Lung (tissue), 12 donors: ENCODE results near the gene HOXB9. TPM values are rescaled to one million over a fixed set of nuclear protein-coding genes. Genes with fewer than 3 reads are reported as not detected.

Source experiments
- ATAC-seq: fragments of 200-7000 bp; cut with Tn5 transposase; one replicate; pipeline ENCODE4 v1.9.1; 2020; ENCODE audit warnings: moderate number of reproducible peaks; ENCODE audit not compliant: insufficient read depth, low FRiP score
- DNase-seq, 3 donors: peaks; one replicate each; pipeline ENCODE4 v3.0.0-alpha.2; 2013 to 2017
- H3K27ac ChIP-seq, 2 donors: one replicate each; pipeline ENCODE4 v1.5.1; 2013; ENCODE audit warnings: mild to moderate bottlenecking in 2 of 2, moderate library complexity in 2 of 2, control low read depth in 1 of 2, inconsistent platforms in 1 of 2, low read depth in 1 of 2, low read length in 1 of 2
- H3K27me3 ChIP-seq, 3 donors: one replicate each; pipeline ENCODE4 v1.5.1; 2013; ENCODE audit warnings: low read length in 2 of 3; ENCODE audit not compliant: control insufficient read depth in 3 of 3, insufficient read depth in 3 of 3
- H3K36me3 ChIP-seq, 4 donors: one replicate each; pipeline ENCODE4 v1.5.1; 2013; ENCODE audit warnings: low read length in 4 of 4, mild to moderate bottlenecking in 1 of 4, moderate library complexity in 1 of 4; ENCODE audit not compliant: control insufficient read depth in 4 of 4, insufficient read depth in 4 of 4
- H3K4me1 ChIP-seq, 5 donors: one replicate each; pipeline ENCODE4 v1.5.1; 2013; ENCODE audit warnings: low read length in 5 of 5, mild to moderate bottlenecking in 2 of 5, moderate library complexity in 1 of 5; ENCODE audit not compliant: control insufficient read depth in 5 of 5, insufficient read depth in 5 of 5
- H3K4me3 ChIP-seq: one replicate; pipeline ENCODE4 v1.5.1; 2013; ENCODE audit warnings: mild to moderate bottlenecking, control low read depth, moderate library complexity
- H3K9ac ChIP-seq, 2 donors: one replicate each; pipeline ENCODE4 v1.5.1; 2013; ENCODE audit warnings: low read length in 2 of 2, control low read depth in 1 of 2; ENCODE audit not compliant: insufficient read depth in 1 of 2
- H3K9me3 ChIP-seq, 4 donors: one replicate each; pipeline ENCODE4 v1.5.1; 2013; ENCODE audit warnings: low read length in 3 of 4, mild to moderate bottlenecking in 1 of 4, moderate library complexity in 1 of 4; ENCODE audit not compliant: control insufficient read depth in 4 of 4, insufficient read depth in 3 of 4
- CTCF ChIP-seq: IDR thresholded peaks from 2 replicates; pipeline ENCODE4 v1.5.1; 2012; ENCODE audit warnings: mild to moderate bottlenecking; ENCODE audit errors: control extremely low read depth, extremely low read depth
- WGBS, 2 donors: extraction: QIAGEN DNeasy Blood & Tissue Kit; methylation state at CpG; one replicate each; pipeline ENCODE4 v1.1.7; 2013; 5-methylcytosine and 5-hydroxymethylcytosine counted together
- polyA plus RNA-seq, 2 donors: library from polyadenylated mRNA; stranded (reverse); fragments of 200-250 nt; gene quantifications; one replicate each; pipeline ENCODE4 v1.2.1, GENCODE V29; 2013
- total RNA-seq, 2 donors: library from RNA; depleted of rRNA in 1 of 2; stranded (reverse); fragments of >200 nt in 1 of 2; gene quantifications; one replicate each; pipeline ENCODE4 v1.2.1, GENCODE V29; 2014 to 2021
- donor health status: control.
- donor health status: control.
- donor health status: Bipolar disorder and iron deficiency.
- donor health status: healthy.
- donor health status: DM: yes; HTN: yes; CAD: no.

The HOXB9 gene
- total and polyA plus RNA-seq, 4 donors, result 0.18 TPM; not detected in 3

- no peaks in the 10 kb centered on the region for H3K9me3 ChIP-seq
- H3K36me3 ChIP-seq, result peaks cover 0 to 16% (median 3%) of the 10 kb centered on the region in 4 donors
- peak in 2 of 3 donors; percentile 72 to 76 for DNase-seq
- peak overlapping the region in 1 of 2 donors; percentile 91 for H3K27ac ChIP-seq
- peak overlapping the region; percentile 74 to 98 for H3K9ac ChIP-seq
- H3K4me1 ChIP-seq, result peaks cover 0 to 61% (median 2%) of the 10 kb centered on the region in 5 donors
- peak overlapping the region; percentile 20 for H3K4me3 ChIP-seq
- peaks cover 3 to 66% (median 5%) of the 10 kb centered on the region in 3 donors for H3K27me3 ChIP-seq
- no peak for TF ChIP-seq CTCF
- no peak for ATAC-seq
- 20 to 30% methylated on average over 10 of the region's 10 CpGs for WGBS, 2 donors
These were observed 36.9 kb downstream of the HOXB9 start for GRCh38 chr17:48589060-48589830.

GRCh38 chr17:48588528-48588927 lies 37.6 kb downstream of the HOXB9 start:
- WGBS, 2 donors, result 13 to 20% methylated on average over 2 of the region's 2 CpGs
- peak overlapping the region; percentile 74 to 98 for H3K9ac ChIP-seq

GRCh38 chr17:48588074-48588415 lies 38.1 kb downstream of the HOXB9 start:
- H3K27ac ChIP-seq, result peak overlapping the region in 1 of 2 donors; percentile 77
- ATAC-seq (no peak), DNase-seq (peak in 1 of 3 donors; percentile 41)
- H3K36me3 ChIP-seq, result peaks cover 0 to 11% (median 3%) of the 10 kb centered on the region in 4 donors
- peaks cover 0 to 69% (median 7%) of the 10 kb centered on the region in 5 donors for H3K4me1 ChIP-seq
- H3K9me3 ChIP-seq, result no peaks in the 10 kb centered on the region
- peak overlapping the region; percentile 61 to 98 for H3K9ac ChIP-seq
- H3K4me3 ChIP-seq, result no peak overlapping the region
- no peak for TF ChIP-seq CTCF
- peaks cover 3 to 60% (median 5%) of the 10 kb centered on the region in 3 donors for H3K27me3 ChIP-seq
- 21 to 36% methylated on average over 2 of the region's 2 CpGs for WGBS, 2 donors

More at GRCh38 chr17:48588528-48588927, 37.6 kb downstream of the HOXB9 start:
- Histone ChIP-seq H3K9me3 (no peaks in the 10 kb centered on the region), H3K27ac (peak overlapping the region in 1 of 2 donors; percentile 77), H3K4me1 (peaks cover 0 to 64% (median 7%) of the 10 kb centered on the region in 5 donors), H3K36me3 (peaks cover 0 to 16% (median 3%) of the 10 kb centered on the region in 4 donors), H3K4me3 (no peak overlapping the region), H3K27me3 (peaks cover 3 to 64% (median 5%) of the 10 kb centered on the region in 3 donors)
- TF ChIP-seq CTCF, result no peak
- no peak for ATAC-seq
- peak; percentile 27 to 74 (median 48) for DNase-seq
